Endodermal cell (in vitro differentiated cells): Measurements from ENCODE around the gene NUDT8. TPM values are rescaled to one million over a fixed set of nuclear protein-coding genes. Genes with fewer than 3 reads are reported as not detected.

ENCODE experiments used
- DNase-seq: peaks from one replicate; pipeline ENCODE4 v3.0.0-alpha.2; 2017
- H3K27ac ChIP-seq: 2 replicates; pipeline ENCODE4 v1.5.1; 2013; ENCODE audit warnings: mild to moderate bottlenecking, low read depth, low read length, moderate library complexity
- H3K27me3 ChIP-seq: 2 replicates; pipeline ENCODE4 v1.6.1; 2013; ENCODE audit warnings: mild to moderate bottlenecking, low read length, moderate library complexity; ENCODE audit not compliant: insufficient read depth, control insufficient read depth, poor library complexity, severe bottlenecking
- H3K36me3 ChIP-seq: 2 replicates; pipeline ENCODE4 v1.7.0; 2013; ENCODE audit warnings: mild to moderate bottlenecking, low read length, moderate library complexity; ENCODE audit not compliant: control insufficient read depth, insufficient read depth
- H3K4me1 ChIP-seq: one replicate; pipeline ENCODE4 v1.7.0; 2013; ENCODE audit warnings: low read length; ENCODE audit not compliant: control insufficient read depth, insufficient read depth
- H3K4me3 ChIP-seq: 2 replicates; pipeline ENCODE4 v1.5.1; 2013; ENCODE audit warnings: mild to moderate bottlenecking, low read length, moderate library complexity
- H3K9ac ChIP-seq: 2 replicates; pipeline ENCODE4 v1.6.1; 2013; ENCODE audit warnings: mild to moderate bottlenecking, low read length, moderate library complexity; ENCODE audit not compliant: poor library complexity, severe bottlenecking; ENCODE audit errors: extremely low read depth
- H3K9me3 ChIP-seq: 2 replicates; pipeline ENCODE4 v1.6.1; 2013; ENCODE audit warnings: mild to moderate bottlenecking, low read length, moderate library complexity; ENCODE audit not compliant: control insufficient read depth
- H3K27ac Mint-ChIP-seq: 2 replicates; pipeline ENCODE4 v1.8.0; 2020; ENCODE audit warnings: mixed read lengths
- H3K27me3 Mint-ChIP-seq: 2 replicates; pipeline ENCODE4 v1.8.0; 2021; ENCODE audit warnings: mild to moderate bottlenecking, mixed read lengths; ENCODE audit not compliant: insufficient read depth
- H3K36me3 Mint-ChIP-seq: 2 replicates; pipeline ENCODE4 v1.8.0; 2020; ENCODE audit warnings: low read depth, mixed read lengths
- H3K4me1 Mint-ChIP-seq: 2 replicates; pipeline ENCODE4 v1.8.0; 2020; ENCODE audit warnings: mixed read lengths
- H3K4me3 Mint-ChIP-seq: 2 replicates; pipeline ENCODE4 v1.8.0; 2020; ENCODE audit warnings: mild to moderate bottlenecking, moderate library complexity, mixed read lengths
- H3K9me3 Mint-ChIP-seq: 2 replicates; pipeline ENCODE4 v1.8.0; 2020; ENCODE audit warnings: mild to moderate bottlenecking, mixed read lengths
- WGBS, 2 experiments: methylation state at CpG; one replicate each; pipeline versions ENCODE4 v1.1.5 to v1.1.7; 2013; ENCODE audit warnings: missing lambda C conversion rate in 2 of 2, mixed read lengths in 1 of 2; ENCODE audit not compliant: insufficient coverage in 1 of 2, insufficient read length in 1 of 2; 5-methylcytosine and 5-hydroxymethylcytosine counted together
- total RNA-seq, 2 donors: library from RNA; stranded (reverse); fragmentation: NEBNext Ultra II Directional in 1 of 2; extraction: Animal tissue kit (Norgen Biotek cat#: 25700) in 1 of 2; gene quantifications; 2 replicates in 1 of 2; 3 replicates in 1 of 2; pipeline ENCODE4 v1.2.1, GENCODE V29; 2021
- TF ChIP-seq, protein P1 (sequence below): fragments of 200-600 bp; sonication (generic); conservative IDR thresholded peaks from 2 replicates; pipeline ENCODE4 v1.5.0; 2021; ENCODE audit warnings: antibody characterized with exemption, mild to moderate bottlenecking

The NUDT8 gene
- total RNA-seq, 2 donors from 2014 or later: 9.5 to 13.1 TPM

DNA sequence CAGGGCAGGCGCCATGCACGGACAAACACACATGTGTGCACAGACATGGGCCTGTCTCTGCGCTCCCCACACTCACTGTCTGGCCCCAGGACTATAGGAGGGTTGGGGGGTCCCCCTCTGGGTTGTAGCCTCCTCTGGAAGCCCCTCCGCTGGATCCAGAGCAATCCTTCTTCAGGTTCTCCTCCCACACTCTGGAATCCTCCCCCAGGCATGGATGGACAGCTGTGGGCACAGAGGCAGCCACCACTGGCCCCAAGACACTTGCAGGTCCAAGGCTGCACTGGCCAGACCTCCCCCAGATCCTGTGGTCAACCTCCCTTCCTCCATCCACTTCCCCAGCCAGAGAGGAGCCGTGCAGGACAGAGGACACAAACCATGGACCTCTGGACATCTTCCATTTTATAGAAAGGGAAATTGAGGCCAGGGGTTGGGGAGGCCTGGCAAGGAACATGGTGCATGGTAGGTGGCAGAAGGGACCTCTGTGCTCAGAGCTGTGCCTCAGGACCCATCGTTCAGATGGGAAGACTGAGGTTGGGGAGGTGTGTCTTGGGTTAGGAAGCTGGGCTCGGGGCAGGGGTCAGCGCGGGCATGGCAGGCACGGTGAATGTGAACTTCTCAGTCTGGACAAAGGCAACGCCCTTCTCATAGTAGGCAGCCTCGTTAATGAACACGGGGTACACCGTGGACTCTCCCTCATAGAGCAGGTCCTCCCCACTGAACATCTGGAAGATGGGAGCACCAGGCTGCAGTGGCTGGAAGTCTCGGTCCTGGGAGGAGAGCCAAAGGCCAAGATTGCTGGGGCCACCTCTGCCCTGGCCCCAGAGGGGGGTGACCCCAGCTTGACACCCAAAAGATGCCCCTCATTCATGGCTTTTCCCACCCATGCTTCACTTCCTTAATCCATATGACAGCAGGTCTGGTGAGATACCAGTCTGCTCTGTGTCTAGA, 12.7 kb upstream of the NUDT8 start:
- no peaks in the 10 kb centered on the region for H3K36me3 ChIP-seq
- no peak overlapping the region for H3K9ac ChIP-seq
- no peaks in the 10 kb centered on the region for H3K4me1 ChIP-seq
- no peak overlapping the region for H3K27ac Mint-ChIP-seq
- peaks cover 3% of the 10 kb centered on the region for H3K9me3 Mint-ChIP-seq
- H3K27me3 Mint-ChIP-seq: peaks cover 27% of the 10 kb centered on the region
- 93 to 95% methylated on average over 12 to 15 of the region's 15 CpGs for WGBS, 2 experiments
- no peaks in the 10 kb centered on the region for H3K4me1 Mint-ChIP-seq
- H3K4me3 Mint-ChIP-seq: no peak overlapping the region
- no peak for DNase-seq
- H3K9me3 ChIP-seq: no peaks in the 10 kb centered on the region
- no peak overlapping the region for H3K4me3 ChIP-seq
- TF ChIP-seq, protein P1, sequence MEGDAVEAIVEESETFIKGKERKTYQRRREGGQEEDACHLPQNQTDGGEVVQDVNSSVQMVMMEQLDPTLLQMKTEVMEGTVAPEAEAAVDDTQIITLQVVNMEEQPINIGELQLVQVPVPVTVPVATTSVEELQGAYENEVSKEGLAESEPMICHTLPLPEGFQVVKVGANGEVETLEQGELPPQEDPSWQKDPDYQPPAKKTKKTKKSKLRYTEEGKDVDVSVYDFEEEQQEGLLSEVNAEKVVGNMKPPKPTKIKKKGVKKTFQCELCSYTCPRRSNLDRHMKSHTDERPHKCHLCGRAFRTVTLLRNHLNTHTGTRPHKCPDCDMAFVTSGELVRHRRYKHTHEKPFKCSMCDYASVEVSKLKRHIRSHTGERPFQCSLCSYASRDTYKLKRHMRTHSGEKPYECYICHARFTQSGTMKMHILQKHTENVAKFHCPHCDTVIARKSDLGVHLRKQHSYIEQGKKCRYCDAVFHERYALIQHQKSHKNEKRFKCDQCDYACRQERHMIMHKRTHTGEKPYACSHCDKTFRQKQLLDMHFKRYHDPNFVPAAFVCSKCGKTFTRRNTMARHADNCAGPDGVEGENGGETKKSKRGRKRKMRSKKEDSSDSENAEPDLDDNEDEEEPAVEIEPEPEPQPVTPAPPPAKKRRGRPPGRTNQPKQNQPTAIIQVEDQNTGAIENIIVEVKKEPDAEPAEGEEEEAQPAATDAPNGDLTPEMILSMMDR: no peak
- H3K27me3 ChIP-seq: peaks cover 5% of the 10 kb centered on the region
- no peak overlapping the region for H3K27ac ChIP-seq
- no peaks in the 10 kb centered on the region for H3K36me3 Mint-ChIP-seq

GRCh38 chr11:67641338-67642172, 11.8 kb upstream of the NUDT8 start:
- Histone ChIP-seq H3K36me3 (no peaks in the 10 kb centered on the region), H3K4me3 (no peak overlapping the region), H3K27me3 (peaks cover 5% of the 10 kb centered on the region), H3K27ac (no peak overlapping the region), H3K4me1 (no peaks in the 10 kb centered on the region), H3K9ac (no peak overlapping the region), H3K9me3 (no peaks in the 10 kb centered on the region)
- Mint-ChIP-seq H3K27me3 (peaks cover 27% of the 10 kb centered on the region), H3K4me3 (no peak overlapping the region), H3K9me3 (peaks cover 3% of the 10 kb centered on the region), H3K36me3 (no peaks in the 10 kb centered on the region), H3K4me1 (no peaks in the 10 kb centered on the region), H3K27ac (no peak overlapping the region)
- DNase-seq: peak; percentile 44
- TF ChIP-seq, protein P1: no peak
- WGBS, 2 experiments: 94 to 95% methylated on average over 11 to 27 of the region's 28 CpGs

DNA sequence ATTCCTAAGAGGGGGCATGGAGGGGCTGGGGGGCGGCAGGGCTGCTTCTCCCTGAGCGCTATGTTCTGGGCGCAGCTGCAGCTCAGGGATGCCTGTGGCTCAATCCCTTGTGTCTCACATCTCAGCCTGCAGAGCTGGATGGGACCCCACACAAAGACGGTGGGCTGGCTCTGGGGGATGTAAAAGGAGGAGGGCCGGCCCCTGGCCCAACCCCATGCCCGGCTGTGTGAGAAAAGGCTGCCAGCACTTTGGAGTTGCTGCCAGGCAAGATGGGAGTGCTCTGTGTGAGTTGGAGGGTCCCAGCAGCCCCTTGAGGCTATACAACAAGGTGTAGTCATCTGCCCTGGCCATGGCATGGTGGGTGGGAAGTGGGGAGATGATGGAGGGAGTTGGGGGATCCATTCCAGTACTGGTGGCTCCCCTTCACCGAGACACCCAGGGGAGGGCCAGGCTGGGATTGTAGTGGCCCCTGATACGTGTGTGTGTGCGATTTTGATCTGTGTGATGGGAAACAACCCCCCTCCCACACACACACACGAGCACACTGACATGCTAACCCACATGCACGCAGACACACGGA, 11.1 kb upstream of the NUDT8 start:
- DNase-seq: no peak
- no peak overlapping the region for H3K27ac ChIP-seq
- Mint-ChIP-seq H3K4me3 (no peak overlapping the region), H3K27me3 (peaks cover 25% of the 10 kb centered on the region), H3K36me3 (no peaks in the 10 kb centered on the region), H3K9me3 (peaks cover 3% of the 10 kb centered on the region), H3K4me1 (no peaks in the 10 kb centered on the region), H3K27ac (no peak overlapping the region)
- 69 to 93% methylated on average over 3 to 12 of the region's 12 CpGs for WGBS, 2 experiments
- H3K9ac ChIP-seq: no peak overlapping the region
- peaks cover 5% of the 10 kb centered on the region for H3K27me3 ChIP-seq
- H3K4me1 ChIP-seq: no peaks in the 10 kb centered on the region
- TF ChIP-seq, protein P1: no peak
- H3K4me3 ChIP-seq: no peak overlapping the region
- no peaks in the 10 kb centered on the region for H3K9me3 ChIP-seq
- H3K36me3 ChIP-seq: no peaks in the 10 kb centered on the region
